8988T (cell line): ENCODE results near the gene TNFRSF8.
"Not testable (repeated sequence)": the region's sequence is repeated elsewhere in the genome, so short reads cannot be mapped to it uniquely, and the experiment has no call there.

Experiments used
- DNase-seq: peaks from one replicate; pipeline ENCODE4 v3.0.0; 2011

Gene TNFRSF8

GRCh38 chr1:12090326-12090725, 27.2 kb downstream of the TNFRSF8 start:
- no peak for DNase-seq

- no peak for DNase-seq
These were observed 28.1 kb downstream of the TNFRSF8 start for GRCh38 chr1:12091191-12091590.

DNA sequence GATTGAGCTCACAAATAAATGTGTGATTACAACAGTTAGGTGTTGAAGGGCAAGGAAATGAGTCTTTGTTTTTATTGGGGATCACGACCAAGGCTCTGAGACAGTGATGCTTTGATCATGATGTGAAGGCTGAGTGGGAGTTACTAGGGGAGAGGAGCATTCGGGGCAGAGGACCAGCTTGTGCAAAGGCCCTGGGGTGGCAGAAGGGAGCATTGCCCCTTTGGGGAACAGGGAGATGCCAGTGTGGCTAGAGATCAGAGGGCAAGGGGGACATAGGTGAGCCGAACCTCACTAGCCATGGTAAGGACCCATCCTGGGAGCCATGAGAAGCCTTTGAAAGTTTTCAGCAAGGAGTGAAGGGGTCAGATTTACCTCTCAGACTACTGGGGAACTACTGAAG, 31.1 kb downstream of the TNFRSF8 start:
- DNase-seq = no peak

- no peak for DNase-seq
These were observed 32.6 kb downstream of the TNFRSF8 start for GRCh38 chr1:12095452-12096263.

DNA sequence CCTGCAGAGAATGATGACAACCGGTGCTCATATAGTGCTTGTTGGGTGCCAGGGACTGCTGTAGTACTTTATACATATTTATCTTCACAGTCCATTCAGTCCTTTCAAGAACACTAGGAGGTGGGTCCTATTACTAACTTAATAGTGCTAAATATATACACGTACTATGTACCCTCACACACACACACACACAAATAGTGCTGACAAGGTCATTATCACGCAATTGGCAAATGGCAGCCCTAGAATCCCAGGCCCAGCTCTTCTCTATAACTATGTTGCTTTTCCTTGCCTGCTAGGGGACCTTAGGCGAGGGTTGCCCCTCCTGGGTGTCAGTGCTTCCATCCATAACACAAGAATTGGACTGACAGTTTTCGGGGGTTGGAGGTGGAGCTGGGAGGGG, 33.5 kb downstream of the TNFRSF8 start:
- DNase-seq = no peak

GRCh38 chr1:12097321-12097720, 34.2 kb downstream of the TNFRSF8 start:
- no peak for DNase-seq

DNA sequence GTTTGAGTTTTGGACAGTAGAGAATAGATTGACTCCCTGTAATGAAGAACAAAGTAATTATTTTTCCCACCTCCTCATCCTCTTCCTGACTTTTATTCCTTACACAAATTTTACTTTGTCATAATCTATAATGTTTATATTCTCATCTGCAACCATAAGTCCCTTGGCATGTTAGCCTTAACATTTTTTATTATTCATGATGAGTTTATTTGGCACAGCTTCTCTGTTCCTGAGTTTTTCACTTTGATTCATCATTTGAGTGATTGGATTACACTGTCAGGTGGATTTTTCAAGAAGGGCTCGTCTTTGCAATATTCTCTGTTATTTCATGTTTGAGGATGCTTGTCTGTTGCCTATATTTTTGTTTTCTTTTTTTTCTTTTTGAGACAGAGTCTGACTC, 35.7 kb downstream of the TNFRSF8 start:
- no peak for DNase-seq

- DNase-seq = no peak
These were observed 36.5 kb downstream of the TNFRSF8 start for GRCh38 chr1:12099610-12100009.

- DNase-seq = no peak
These were observed 37.0 kb downstream of the TNFRSF8 start for GRCh38 chr1:12100071-12100470.

DNA sequence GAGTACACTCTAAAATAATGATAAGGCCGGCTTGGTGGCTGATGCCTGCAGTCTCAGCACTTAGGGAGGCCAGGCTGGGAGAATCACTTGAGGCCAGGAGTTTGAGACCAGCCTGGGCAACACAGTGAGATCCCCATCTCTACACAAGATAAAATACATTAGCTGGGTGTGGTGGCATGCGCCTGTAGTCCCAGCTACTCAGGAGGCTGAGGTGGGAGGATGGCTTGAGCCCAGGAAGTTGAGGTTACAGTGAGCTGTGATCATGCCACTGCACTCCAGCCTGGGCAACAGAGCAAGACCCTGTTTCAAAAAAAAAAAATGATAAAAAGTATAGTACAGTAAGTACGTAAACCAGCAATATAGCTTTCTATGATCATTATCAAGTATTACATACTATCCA, 38.0 kb downstream of the TNFRSF8 start:
- not testable (repeated sequence) for DNase-seq

GRCh38 chr1:12102066-12102465, 39.0 kb downstream of the TNFRSF8 start:
- DNase-seq = no peak

- DNase-seq = no peak
These were observed 41.3 kb downstream of the TNFRSF8 start for GRCh38 chr1:12104417-12104816.

- no peak for DNase-seq
These were observed 43.0 kb downstream of the TNFRSF8 start for GRCh38 chr1:12106153-12106552.

- DNase-seq = peak; percentile 65
These were observed 43.8 kb downstream of the TNFRSF8 start for GRCh38 chr1:12106861-12107260.

DNA sequence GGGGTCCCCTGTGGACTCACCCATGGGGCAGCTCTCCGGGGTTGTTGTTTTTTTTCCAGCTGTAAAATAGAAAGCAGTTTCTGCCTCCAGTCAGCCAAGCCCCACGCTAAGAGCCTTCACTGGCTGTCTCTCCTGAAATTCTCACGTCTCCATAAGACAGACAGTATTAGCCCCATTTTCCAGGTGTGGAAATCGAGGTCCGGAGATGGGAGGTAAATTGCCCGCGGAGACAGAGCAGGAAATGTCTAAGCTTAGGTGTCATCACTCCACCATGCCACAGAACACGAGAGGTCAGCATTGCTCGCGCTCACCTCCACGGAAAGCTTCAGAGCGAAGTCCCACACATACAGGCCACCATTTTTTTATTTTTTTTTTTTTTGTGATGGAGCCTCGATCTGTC, 44.6 kb downstream of the TNFRSF8 start:
- DNase-seq = no peak

DNA sequence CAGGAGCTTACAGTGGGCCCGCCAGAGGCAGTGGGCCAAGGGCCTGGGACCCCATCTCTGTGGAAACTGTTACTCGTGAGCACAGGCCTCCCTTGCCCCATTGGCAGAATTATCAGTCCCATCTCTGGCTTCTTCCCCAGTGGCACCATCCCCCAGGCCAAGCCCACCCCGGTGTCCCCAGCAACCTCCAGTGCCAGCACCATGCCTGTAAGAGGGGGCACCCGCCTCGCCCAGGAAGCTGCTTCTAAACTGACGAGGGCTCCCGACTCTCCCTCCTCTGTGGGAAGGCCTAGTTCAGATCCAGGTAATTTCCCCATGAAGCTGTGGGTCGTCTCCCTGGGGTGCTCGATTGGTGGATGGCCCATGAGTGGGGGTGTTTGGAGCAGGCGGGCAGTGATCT, 46.8 kb downstream of the TNFRSF8 start:
- DNase-seq = no peak

DNA sequence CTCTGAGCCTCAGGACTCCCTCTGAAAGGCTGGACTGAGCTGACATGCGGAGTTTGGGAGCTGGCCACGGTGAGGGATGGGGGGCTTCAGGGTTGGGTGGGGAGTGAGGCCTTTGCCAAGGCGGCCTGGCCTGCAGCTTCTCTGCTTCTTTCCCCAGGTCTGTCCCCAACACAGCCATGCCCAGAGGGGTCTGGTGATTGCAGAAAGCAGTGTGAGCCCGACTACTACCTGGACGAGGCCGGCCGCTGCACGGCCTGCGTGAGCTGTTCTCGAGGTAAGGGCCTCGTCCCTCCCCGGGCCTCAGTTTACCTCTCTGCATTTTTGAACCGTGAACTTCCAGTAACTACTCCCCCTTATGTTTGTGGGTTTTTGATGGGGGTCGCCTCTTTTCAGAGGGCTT, 48.6 kb downstream of the TNFRSF8 start:
- no peak for DNase-seq

DNA sequence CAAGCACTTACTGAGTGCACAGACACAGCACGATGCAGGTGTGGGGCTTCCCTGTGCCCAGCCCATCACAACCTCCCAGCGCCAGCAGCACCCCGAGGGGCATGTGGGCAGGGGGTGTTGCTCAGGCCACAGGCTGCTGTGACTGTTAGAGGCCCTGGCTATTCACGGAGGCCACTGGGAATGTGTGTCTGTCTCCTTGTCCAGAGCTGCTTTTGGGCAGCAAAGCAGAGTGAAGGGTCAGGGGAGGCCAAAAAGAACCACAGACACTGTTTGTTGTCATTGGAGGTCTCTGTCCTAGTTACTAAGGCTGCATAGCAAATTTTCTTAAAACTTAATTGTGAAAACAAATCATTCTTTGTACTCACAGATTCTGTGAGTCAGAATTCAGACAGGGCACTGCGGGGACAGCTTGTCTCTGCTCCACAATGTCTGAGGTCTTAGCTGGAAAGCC, 49.6 kb downstream of the TNFRSF8 start:
- DNase-seq = no peak

DNA sequence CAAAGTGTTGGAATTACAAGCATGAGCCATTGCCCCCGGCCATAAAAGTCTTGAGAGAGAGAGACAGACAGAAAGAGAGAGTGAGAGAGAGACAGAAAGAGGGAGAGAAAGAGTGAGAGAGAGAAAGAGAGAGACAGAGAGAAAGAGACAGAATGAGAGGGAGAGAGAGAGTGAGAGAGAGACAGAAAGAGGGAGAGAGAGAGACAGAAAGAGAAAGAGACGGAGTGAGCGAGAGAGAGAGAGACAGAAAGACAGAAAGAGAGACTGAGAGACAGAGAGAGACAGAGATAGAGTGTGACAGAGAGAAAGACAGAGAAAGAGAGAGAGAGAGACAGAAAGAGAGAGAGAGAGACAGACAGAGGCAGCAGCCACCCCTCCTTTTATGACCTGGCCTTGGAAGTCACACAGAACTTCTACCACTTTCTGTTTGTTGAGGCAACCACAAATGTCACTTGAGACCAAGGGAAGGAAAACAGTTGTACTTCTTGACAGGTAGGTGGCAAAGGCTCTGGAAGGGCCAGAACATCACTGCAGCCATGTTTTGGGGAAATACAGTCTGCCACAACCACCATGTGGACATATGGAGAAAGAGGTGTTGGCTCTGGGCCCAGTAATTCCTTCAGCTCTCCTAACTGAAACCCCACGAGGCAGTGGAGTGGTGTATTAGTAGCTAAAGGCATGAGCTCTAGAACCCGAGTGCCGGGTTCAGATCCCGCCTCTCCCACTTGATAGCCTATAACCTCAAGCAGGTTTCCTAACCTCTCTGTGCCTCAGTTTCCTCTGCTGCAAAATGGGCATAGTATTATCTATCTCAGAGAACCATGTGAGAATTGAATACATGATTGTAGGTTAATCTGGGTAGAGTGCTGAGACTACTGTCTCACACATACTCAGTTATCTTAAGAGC, 50.6 kb downstream of the TNFRSF8 start:
- DNase-seq = no peak

DNA sequence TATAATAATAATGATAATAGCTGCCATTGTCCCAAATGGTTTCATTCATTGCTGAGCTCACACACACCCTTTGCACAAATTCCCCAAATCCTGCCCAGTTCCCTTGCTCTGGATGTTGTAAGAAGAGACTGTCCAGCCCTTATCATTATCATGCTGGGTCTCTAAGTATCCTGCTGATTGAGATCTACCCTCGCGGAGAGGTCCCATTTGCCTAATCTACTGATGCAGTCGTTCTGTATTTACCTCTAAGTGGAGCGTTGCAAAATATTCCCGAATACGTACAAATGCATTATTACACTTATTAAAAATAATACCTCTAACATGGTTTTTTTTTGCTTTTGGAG, 51.2 kb downstream of the TNFRSF8 start:
- DNase-seq = no peak

DNA sequence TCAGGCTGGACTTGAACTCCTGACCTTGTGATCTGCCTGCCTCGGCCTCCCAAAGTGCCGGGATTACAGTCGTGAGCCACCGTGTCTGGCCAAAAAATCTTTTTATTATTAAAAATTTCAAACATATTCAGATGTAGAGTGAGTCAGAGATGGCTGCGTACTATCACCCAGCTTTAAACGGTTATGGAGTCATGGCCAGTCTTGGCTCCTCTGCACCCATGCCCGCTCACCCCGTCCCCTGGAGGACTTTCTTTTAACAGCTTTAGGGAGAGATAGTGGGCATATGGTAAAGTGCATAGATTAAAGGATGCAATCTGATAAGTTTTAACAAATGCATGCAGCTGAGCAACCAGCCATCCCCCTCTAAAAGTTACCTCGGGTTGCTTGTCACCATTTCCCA, 51.8 kb downstream of the TNFRSF8 start:
- DNase-seq = no peak

DNA sequence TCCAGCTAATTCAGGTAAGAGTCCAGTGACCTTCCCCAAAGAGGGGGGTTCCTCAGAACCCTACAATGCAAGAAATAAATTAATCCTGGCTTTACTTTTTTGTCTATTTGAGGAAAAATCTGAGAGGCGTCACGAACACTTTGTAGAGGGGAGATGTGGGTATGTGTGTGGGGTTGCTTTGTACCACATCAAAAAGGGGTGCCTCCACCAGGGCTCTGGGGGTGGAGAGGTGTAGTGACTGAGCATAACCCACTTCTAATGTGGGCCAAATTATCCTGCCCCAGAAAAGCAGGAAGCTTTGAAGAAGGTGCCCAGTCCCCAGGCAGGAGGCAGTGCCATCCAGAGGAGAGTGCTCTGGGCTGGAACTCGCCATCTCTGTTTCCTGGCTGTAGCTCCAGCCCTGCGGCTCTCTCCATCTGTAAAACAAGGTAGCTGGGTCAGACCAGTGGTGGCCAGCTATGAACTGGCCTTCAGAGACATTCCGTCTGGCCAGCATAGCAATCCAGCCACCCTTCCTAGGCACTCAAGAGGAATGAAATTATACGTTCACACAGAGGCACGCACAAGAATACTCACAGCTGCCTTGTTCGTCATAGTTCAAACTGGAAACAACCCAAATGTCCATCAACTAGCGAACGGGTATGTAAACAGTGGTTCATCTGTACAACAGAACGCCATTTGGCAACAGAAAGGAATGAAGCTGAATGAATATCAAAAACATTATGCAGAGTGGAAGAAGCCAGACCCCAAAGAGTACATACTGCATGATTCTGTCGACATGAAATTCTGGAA, 58.3 kb downstream of the TNFRSF8 start:
- DNase-seq = no peak

DNA sequence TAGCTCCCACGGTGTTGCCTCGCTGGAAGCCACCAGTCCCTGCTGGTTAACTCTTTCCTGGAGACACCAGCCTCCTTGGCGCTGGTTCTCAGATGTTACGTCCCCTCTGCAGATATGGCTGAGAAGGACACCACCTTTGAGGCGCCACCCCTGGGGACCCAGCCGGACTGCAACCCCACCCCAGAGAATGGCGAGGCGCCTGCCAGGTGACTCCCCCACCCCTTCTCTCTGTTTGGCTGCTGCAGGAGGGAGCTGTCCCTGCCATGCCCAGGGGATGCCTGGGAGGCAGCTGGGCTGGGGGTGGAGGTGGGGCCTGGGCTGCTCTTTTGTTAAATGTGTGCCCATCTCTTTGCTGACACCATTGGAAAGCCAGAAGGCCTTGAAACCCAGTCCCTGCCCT, 60.1 kb downstream of the TNFRSF8 start:
- DNase-seq = no peak
